Lower leg skin (tissue), 3 donors: ENCODE measurements around the gene THUMPD2.
"Not testable (repeated sequence)": the region's sequence is repeated elsewhere in the genome, so short reads cannot be mapped to it uniquely, and the experiment has no call there.

Experiments
- POLR2A ChIP-seq, 2 donors: fragments of 450-650 bp; IDR thresholded peaks; one replicate each; pipeline ENCODE4 v1.6.1; 2016 to 2017; ENCODE audit warnings: antibody characterized with exemption in 2 of 2, mild to moderate bottlenecking in 1 of 2, moderate library complexity in 1 of 2
- TF ChIP-seq, protein P1 (sequence below), 3 donors: fragments of 450-650 bp; IDR thresholded peaks; one replicate each; pipeline ENCODE4 v1.5.1; 2016; ENCODE audit warnings: antibody characterized with exemption in 3 of 3, mild to moderate bottlenecking in 3 of 3, moderate library complexity in 2 of 3

DNA sequence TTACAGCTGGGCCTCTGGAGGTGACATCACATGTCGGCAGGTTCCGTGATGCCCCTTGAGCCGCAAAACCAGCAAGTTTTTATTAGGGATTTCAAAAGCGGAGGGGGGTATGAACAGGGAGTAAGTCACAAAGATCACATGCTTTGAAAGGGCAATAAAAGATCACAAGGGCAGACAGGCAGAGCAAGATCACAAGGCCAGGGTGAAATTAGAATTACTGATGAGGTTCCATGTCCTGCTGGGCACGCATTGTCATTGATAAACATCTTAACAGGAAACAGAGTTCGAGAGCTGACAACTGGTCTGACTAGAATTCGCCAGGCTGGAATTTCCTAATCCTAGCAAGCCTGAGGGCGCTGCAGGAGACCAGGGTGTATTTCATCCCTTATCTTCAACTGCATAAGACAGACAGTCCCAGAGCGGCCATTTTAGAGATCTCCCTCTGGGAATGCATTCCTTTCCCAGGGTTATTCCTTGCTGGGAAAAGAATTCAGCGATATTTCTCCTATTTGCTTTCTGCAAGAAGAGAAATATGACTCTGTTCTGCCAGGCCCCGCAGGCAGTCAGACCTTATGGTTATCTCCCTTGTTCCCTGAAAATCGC, 11.3 kb upstream of the THUMPD2 start:
- not testable (repeated sequence) for TF ChIP-seq POLR2A (IDR thresholded peaks at IDR 0.05)
- TF ChIP-seq, protein P1, sequence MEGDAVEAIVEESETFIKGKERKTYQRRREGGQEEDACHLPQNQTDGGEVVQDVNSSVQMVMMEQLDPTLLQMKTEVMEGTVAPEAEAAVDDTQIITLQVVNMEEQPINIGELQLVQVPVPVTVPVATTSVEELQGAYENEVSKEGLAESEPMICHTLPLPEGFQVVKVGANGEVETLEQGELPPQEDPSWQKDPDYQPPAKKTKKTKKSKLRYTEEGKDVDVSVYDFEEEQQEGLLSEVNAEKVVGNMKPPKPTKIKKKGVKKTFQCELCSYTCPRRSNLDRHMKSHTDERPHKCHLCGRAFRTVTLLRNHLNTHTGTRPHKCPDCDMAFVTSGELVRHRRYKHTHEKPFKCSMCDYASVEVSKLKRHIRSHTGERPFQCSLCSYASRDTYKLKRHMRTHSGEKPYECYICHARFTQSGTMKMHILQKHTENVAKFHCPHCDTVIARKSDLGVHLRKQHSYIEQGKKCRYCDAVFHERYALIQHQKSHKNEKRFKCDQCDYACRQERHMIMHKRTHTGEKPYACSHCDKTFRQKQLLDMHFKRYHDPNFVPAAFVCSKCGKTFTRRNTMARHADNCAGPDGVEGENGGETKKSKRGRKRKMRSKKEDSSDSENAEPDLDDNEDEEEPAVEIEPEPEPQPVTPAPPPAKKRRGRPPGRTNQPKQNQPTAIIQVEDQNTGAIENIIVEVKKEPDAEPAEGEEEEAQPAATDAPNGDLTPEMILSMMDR (IDR thresholded peaks at IDR 0.05), result not testable (repeated sequence)
